ENCODE measurements around the gene EIF1. TPM values are rescaled to one million over a fixed set of nuclear protein-coding genes. Genes with fewer than 3 reads are reported as not detected.

The EIF1 gene
- total RNA-seq, 2 donors from 2014 or later = 526 to 573 TPM

DNA sequence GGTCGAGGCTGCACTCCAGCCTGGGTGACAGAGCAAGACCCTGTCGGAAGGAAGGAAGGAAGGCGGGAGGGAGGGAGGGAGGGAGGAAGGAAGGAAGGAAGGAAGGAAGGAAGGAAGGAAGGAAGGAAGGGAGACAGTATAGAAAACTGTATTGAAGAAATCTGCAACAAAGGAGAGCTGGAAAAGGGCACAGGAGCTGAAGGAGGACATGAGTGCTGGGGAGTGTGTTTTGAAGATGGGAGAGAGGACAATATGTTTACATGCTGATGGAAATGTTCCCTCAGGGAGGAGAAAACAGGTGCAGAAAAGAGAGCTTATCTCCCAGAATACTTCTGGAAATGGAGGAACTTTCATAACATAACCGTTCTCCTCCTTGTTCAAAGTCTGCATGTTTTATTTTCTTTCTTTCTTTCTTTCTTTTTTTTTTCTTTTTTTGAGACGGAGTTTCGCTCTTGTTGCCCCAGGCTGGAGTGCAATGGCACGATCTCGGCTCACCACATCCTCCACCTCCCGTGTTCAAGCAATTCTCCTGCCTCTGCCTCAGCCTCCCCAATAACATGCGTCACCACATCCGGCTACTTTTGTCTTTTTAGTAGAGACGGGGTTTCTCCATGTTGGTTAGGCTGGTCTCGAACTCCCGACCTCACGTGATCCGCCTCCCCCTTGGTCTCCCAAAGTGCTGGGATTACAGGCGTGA, 48.4 kb downstream of the EIF1 start:
- Mint-ChIP-seq H3K4me3 (no peak overlapping the region), H3K36me3 (ENCODE audit: low read depth) (no peaks in the 10 kb centered on the region), H3K9me3 (no peaks in the 10 kb centered on the region), H3K27ac (no peak overlapping the region), H3K4me1 (peaks cover 9% of the 10 kb centered on the region), H3K27me3 (ENCODE audit: insufficient read depth) (peaks cover 59% of the 10 kb centered on the region)
- 78 to 81% methylated on average over 14 to 17 of the region's 17 CpGs for WGBS, 2 experiments (ENCODE audit: insufficient coverage in 1 of 2, insufficient read length in 1 of 2)
- no peak for DNase-seq
- TF ChIP-seq, protein P1, sequence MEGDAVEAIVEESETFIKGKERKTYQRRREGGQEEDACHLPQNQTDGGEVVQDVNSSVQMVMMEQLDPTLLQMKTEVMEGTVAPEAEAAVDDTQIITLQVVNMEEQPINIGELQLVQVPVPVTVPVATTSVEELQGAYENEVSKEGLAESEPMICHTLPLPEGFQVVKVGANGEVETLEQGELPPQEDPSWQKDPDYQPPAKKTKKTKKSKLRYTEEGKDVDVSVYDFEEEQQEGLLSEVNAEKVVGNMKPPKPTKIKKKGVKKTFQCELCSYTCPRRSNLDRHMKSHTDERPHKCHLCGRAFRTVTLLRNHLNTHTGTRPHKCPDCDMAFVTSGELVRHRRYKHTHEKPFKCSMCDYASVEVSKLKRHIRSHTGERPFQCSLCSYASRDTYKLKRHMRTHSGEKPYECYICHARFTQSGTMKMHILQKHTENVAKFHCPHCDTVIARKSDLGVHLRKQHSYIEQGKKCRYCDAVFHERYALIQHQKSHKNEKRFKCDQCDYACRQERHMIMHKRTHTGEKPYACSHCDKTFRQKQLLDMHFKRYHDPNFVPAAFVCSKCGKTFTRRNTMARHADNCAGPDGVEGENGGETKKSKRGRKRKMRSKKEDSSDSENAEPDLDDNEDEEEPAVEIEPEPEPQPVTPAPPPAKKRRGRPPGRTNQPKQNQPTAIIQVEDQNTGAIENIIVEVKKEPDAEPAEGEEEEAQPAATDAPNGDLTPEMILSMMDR (conservative IDR thresholded peaks at IDR 0.05) = no peak
- Histone ChIP-seq H3K9me3 (ENCODE audit: control insufficient read depth, low read length) (no peaks in the 10 kb centered on the region), H3K4me3 (ENCODE audit: low read length) (no peak overlapping the region), H3K27me3 (ENCODE audit: control insufficient read depth, insufficient read depth, low read length, poor library complexity, severe bottlenecking) (peaks cover 53% of the 10 kb centered on the region), H3K4me1 (ENCODE audit: control insufficient read depth, insufficient read depth, low read length) (no peaks in the 10 kb centered on the region), H3K27ac (ENCODE audit: low read depth, low read length) (no peak overlapping the region), H3K36me3 (ENCODE audit: control insufficient read depth, insufficient read depth, low read length) (no peaks in the 10 kb centered on the region), H3K9ac (ENCODE audit: extremely low read depth, low read length, poor library complexity, severe bottlenecking) (no peak overlapping the region)

DNA sequence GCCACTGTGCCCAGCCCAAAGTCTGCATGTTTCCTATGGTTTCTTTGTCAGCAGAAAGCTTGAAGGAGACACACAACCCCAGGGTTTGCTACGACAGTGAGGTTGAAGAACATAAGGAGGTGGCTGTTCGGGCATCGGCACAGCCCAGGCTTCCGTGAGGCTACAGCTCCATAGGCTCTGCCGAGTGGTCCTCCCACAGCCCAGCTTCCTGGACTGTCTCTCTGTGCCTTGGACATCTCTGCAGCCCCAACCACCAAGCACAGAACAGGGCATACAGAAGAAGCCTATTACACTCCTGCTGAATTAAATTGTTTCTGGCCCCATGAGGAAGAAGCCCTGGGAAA, 49.0 kb downstream of the EIF1 start:
- WGBS, 2 experiments (ENCODE audit: insufficient coverage in 1 of 2, insufficient read length in 1 of 2) = 10 to 50% methylated on average over 2 to 5 of the region's 5 CpGs

DNA sequence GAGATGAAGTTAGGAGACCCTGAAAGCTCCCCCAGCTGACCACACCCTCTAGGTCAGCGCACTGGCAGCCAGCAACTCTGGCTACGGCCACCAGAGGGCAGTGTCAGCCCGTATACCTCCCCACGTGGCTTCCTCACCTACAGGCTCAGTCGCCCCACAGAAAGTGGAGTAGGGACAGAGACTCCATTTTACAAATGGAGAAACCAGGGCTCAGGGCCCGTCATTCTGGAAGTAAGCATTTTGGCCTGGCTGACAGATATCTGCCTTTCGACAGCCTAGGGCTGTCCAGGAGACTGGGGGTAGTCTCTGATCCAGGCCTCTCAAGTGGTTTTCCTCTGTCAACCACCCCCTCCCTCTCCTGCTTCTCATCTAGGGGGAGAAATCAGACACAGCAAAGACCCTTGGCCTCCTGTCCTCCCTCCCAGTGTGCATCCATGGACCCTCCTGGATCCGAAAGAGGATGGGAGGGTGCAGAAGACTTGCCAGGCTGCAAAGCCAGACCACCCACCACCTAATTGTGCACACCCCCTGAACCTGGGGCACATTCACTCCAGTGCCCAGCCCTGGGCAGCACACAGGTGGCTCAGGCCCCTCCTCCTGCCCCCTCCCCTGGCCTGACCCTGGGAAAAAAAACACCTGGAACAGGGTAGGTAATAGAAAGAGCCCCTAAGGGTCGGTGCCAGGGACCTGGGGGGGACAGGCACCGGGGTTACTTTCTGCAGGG, 49.6 kb downstream of the EIF1 start:
- DNase-seq = peak; percentile 98
- H3K9ac ChIP-seq (ENCODE audit: extremely low read depth, low read length, poor library complexity, severe bottlenecking) = no peak overlapping the region
- TF ChIP-seq, protein P1 (conservative IDR thresholded peaks at IDR 0.05) = peak; percentile 98
- WGBS, 2 experiments (ENCODE audit: insufficient coverage in 1 of 2, insufficient read length in 1 of 2) = 27 to 92% methylated on average over 2 to 10 of the region's 10 CpGs
- no peaks in the 10 kb centered on the region for H3K36me3 Mint-ChIP-seq (ENCODE audit: low read depth)
- peaks cover 42% of the 10 kb centered on the region for H3K27me3 ChIP-seq (ENCODE audit: control insufficient read depth, insufficient read depth, low read length, poor library complexity, severe bottlenecking)
- no peak overlapping the region for H3K27ac ChIP-seq (ENCODE audit: low read depth, low read length)
- no peaks in the 10 kb centered on the region for H3K36me3 ChIP-seq (ENCODE audit: control insufficient read depth, insufficient read depth, low read length)
- H3K27ac Mint-ChIP-seq = peak overlapping the region; percentile 87
- H3K9me3 ChIP-seq (ENCODE audit: control insufficient read depth, low read length) = no peaks in the 10 kb centered on the region
- no peaks in the 10 kb centered on the region for H3K9me3 Mint-ChIP-seq
- H3K4me3 Mint-ChIP-seq = no peak overlapping the region
- H3K4me3 ChIP-seq (ENCODE audit: low read length) = no peak overlapping the region
- no peaks in the 10 kb centered on the region for H3K4me1 ChIP-seq (ENCODE audit: control insufficient read depth, insufficient read depth, low read length)
- peaks cover 9% of the 10 kb centered on the region for H3K4me1 Mint-ChIP-seq
- H3K27me3 Mint-ChIP-seq (ENCODE audit: insufficient read depth) = peaks cover 47% of the 10 kb centered on the region

More for the DNA sequence above, 49.0 kb downstream of the EIF1 start:
- H3K27ac Mint-ChIP-seq = no peak overlapping the region
- H3K4me1 Mint-ChIP-seq = peaks cover 9% of the 10 kb centered on the region
- no peaks in the 10 kb centered on the region for H3K9me3 ChIP-seq (ENCODE audit: control insufficient read depth, low read length)
- no peaks in the 10 kb centered on the region for H3K9me3 Mint-ChIP-seq
- no peaks in the 10 kb centered on the region for H3K4me1 ChIP-seq (ENCODE audit: control insufficient read depth, insufficient read depth, low read length)
- TF ChIP-seq, protein P1 (conservative IDR thresholded peaks at IDR 0.05) = no peak
- no peaks in the 10 kb centered on the region for H3K36me3 ChIP-seq (ENCODE audit: control insufficient read depth, insufficient read depth, low read length)
- no peak overlapping the region for H3K4me3 ChIP-seq (ENCODE audit: low read length)
- H3K27me3 ChIP-seq (ENCODE audit: control insufficient read depth, insufficient read depth, low read length, poor library complexity, severe bottlenecking) = peaks cover 48% of the 10 kb centered on the region
- H3K9ac ChIP-seq (ENCODE audit: extremely low read depth, low read length, poor library complexity, severe bottlenecking) = no peak overlapping the region
- H3K27ac ChIP-seq (ENCODE audit: low read depth, low read length) = no peak overlapping the region
- peaks cover 53% of the 10 kb centered on the region for H3K27me3 Mint-ChIP-seq (ENCODE audit: insufficient read depth)
- H3K4me3 Mint-ChIP-seq = no peak overlapping the region
- H3K36me3 Mint-ChIP-seq (ENCODE audit: low read depth) = no peaks in the 10 kb centered on the region
- peak; percentile 55 for DNase-seq

Measured in endodermal cell (in vitro differentiated cells).